Spleen (tissue), 7 donors: ENCODE results near the gene PLCB1.

Experiments used
- POLR2AphosphoS5 ChIP-seq, 3 donors: sonication (generic); formaldehyde crosslinking; IDR thresholded peaks; one replicate each; pipeline ENCODE4 v1.5.1; 2017; ENCODE audit warnings: antibody characterized with exemption in 3 of 3
- TF ChIP-seq, protein P1 (sequence below), 11 experiments: fragments of 200-600 bp in 7 of 11; fragments of 450-650 bp in 4 of 11; sonication (generic) in 4 of 11; IDR thresholded peaks in 8 of 11; conservative IDR thresholded peaks in 3 of 11; 1 replicate in 7 of 11; 2 replicates in 4 of 11; pipeline versions ENCODE4 v1.4.0 to v1.8.0; 2016 to 2021; ENCODE audit warnings: antibody characterized with exemption in 11 of 11, inconsistent platforms in 4 of 11, mild to moderate bottlenecking in 1 of 11
- donor health status: DM: no; HTN: no; CAD: no; lungs with moderate emphysema.
- donor health status: DM: no; HTN: no; CAD: no.
- donor health status: DM: no; HTN: no; CAD: no.

GRCh38 chr20:8932192-8933165, 800.4 kb downstream of the PLCB1 start:
- TF ChIP-seq, protein P1, sequence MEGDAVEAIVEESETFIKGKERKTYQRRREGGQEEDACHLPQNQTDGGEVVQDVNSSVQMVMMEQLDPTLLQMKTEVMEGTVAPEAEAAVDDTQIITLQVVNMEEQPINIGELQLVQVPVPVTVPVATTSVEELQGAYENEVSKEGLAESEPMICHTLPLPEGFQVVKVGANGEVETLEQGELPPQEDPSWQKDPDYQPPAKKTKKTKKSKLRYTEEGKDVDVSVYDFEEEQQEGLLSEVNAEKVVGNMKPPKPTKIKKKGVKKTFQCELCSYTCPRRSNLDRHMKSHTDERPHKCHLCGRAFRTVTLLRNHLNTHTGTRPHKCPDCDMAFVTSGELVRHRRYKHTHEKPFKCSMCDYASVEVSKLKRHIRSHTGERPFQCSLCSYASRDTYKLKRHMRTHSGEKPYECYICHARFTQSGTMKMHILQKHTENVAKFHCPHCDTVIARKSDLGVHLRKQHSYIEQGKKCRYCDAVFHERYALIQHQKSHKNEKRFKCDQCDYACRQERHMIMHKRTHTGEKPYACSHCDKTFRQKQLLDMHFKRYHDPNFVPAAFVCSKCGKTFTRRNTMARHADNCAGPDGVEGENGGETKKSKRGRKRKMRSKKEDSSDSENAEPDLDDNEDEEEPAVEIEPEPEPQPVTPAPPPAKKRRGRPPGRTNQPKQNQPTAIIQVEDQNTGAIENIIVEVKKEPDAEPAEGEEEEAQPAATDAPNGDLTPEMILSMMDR (IDR thresholded peaks at IDR 0.05 in 8 of 11, conservative IDR thresholded peaks at IDR 0.05 in 3 of 11), result no peak
- no peak for TF ChIP-seq POLR2AphosphoS5 (IDR thresholded peaks at IDR 0.05)
